Measurements from ENCODE around the gene PIP5K1C. TPM values are rescaled to one million over a fixed set of nuclear protein-coding genes. Genes with fewer than 3 reads are reported as not detected.

PIP5K1C gene
- total RNA-seq, 1 experiment from 2014 or later: 26.9 TPM

DNA sequence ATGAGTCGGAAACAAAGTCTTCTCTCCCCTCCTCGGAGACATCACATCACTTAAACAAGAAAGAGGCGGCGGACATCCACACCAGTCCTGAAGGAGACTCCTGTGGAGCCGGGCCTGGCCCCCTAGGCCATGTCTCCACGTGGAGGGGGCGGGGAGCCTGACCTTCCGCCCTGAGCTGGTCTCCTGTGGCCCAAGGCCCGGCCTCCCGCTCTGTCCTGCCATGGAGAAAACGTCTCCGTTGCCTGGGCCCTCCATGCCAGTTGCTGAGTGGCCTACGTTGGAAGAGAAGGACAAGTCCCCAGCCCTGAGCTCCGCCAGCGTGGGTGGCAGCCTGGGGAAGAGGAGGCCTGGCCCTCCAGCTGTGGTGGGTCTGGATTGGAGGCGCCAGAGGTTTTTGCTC lies 68.2 kb downstream of the PIP5K1C start:
- ATAC-seq (no peak), DNase-seq (ENCODE audit: low read depth, low spot score) (no peak)
- no peak overlapping the region for H2AFZ ChIP-seq (ENCODE audit: low read depth, low read length, poor library complexity, severe bottlenecking)
- H3K79me2 ChIP-seq (ENCODE audit: insufficient read depth, low read length): no peaks in the 10 kb centered on the region
- no peaks in the 10 kb centered on the region for H4K20me1 ChIP-seq (ENCODE audit: insufficient read depth)
- TF ChIP-seq CEBPB (IDR thresholded peaks at IDR 0.05; ENCODE audit: low read depth) (no peak), EZH2phosphoT487 (IDR thresholded peaks at IDR 0.05; ENCODE audit: borderline replicate concordance) (no peak), ZNF274 (IDR thresholded peaks at IDR 0.05; ENCODE audit: low read depth, low read length) (no peak), SRF (IDR thresholded peaks at IDR 0.05; ENCODE audit: low read depth) (no peak), RAD21 (IDR thresholded peaks at IDR 0.05; ENCODE audit: low read depth) (no peak), POLR2AphosphoS5 (IDR thresholded peaks at IDR 0.05; ENCODE audit: low read depth, low read length) (no peak), ELF1 (IDR thresholded peaks at IDR 0.05; ENCODE audit: borderline replicate concordance, low read depth) (no peak), TCF7L2 (IDR thresholded peaks at IDR 0.05; ENCODE audit: borderline replicate concordance, extremely low read depth, insufficient read depth, insufficient read length) (no peak), YY1 (IDR thresholded peaks at IDR 0.05; ENCODE audit: extremely low read depth, insufficient replicate concordance, low read depth, low read length) (no peak), SP1 (IDR thresholded peaks at IDR 0.05; ENCODE audit: low read depth) (no peak), POLR2A (IDR thresholded peaks at IDR 0.05; ENCODE audit: borderline replicate concordance, extremely low read depth, insufficient read depth, insufficient read length) (no peak), FOSL1 (IDR thresholded peaks at IDR 0.05; ENCODE audit: low read depth) (no peak), EGR1 (IDR thresholded peaks at IDR 0.05; ENCODE audit: low read depth) (no peak), CBX3 (IDR thresholded peaks at IDR 0.05; ENCODE audit: low read depth) (no peak), EZH2 (IDR thresholded peaks at IDR 0.05) (no peak), JUND (IDR thresholded peaks at IDR 0.05) (no peak)
- TF ChIP-seq, protein P1, sequence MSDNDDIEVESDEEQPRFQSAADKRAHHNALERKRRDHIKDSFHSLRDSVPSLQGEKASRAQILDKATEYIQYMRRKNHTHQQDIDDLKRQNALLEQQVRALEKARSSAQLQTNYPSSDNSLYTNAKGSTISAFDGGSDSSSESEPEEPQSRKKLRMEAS (IDR thresholded peaks at IDR 0.05): no peak
- TF ChIP-seq, protein P2, sequence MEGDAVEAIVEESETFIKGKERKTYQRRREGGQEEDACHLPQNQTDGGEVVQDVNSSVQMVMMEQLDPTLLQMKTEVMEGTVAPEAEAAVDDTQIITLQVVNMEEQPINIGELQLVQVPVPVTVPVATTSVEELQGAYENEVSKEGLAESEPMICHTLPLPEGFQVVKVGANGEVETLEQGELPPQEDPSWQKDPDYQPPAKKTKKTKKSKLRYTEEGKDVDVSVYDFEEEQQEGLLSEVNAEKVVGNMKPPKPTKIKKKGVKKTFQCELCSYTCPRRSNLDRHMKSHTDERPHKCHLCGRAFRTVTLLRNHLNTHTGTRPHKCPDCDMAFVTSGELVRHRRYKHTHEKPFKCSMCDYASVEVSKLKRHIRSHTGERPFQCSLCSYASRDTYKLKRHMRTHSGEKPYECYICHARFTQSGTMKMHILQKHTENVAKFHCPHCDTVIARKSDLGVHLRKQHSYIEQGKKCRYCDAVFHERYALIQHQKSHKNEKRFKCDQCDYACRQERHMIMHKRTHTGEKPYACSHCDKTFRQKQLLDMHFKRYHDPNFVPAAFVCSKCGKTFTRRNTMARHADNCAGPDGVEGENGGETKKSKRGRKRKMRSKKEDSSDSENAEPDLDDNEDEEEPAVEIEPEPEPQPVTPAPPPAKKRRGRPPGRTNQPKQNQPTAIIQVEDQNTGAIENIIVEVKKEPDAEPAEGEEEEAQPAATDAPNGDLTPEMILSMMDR (IDR thresholded peaks at IDR 0.05 in 2 of 3, conservative IDR thresholded peaks at IDR 0.05 in 1 of 3; ENCODE audit: borderline replicate concordance in 1 of 3, insufficient read depth in 1 of 3, low read depth in 2 of 3, low read length in 2 of 3): no peak
- TF ChIP-seq, protein P3, sequence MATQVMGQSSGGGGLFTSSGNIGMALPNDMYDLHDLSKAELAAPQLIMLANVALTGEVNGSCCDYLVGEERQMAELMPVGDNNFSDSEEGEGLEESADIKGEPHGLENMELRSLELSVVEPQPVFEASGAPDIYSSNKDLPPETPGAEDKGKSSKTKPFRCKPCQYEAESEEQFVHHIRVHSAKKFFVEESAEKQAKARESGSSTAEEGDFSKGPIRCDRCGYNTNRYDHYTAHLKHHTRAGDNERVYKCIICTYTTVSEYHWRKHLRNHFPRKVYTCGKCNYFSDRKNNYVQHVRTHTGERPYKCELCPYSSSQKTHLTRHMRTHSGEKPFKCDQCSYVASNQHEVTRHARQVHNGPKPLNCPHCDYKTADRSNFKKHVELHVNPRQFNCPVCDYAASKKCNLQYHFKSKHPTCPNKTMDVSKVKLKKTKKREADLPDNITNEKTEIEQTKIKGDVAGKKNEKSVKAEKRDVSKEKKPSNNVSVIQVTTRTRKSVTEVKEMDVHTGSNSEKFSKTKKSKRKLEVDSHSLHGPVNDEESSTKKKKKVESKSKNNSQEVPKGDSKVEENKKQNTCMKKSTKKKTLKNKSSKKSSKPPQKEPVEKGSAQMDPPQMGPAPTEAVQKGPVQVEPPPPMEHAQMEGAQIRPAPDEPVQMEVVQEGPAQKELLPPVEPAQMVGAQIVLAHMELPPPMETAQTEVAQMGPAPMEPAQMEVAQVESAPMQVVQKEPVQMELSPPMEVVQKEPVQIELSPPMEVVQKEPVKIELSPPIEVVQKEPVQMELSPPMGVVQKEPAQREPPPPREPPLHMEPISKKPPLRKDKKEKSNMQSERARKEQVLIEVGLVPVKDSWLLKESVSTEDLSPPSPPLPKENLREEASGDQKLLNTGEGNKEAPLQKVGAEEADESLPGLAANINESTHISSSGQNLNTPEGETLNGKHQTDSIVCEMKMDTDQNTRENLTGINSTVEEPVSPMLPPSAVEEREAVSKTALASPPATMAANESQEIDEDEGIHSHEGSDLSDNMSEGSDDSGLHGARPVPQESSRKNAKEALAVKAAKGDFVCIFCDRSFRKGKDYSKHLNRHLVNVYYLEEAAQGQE (IDR thresholded peaks at IDR 0.05; ENCODE audit: low read depth): no peak
- TF ChIP-seq, protein P4, sequence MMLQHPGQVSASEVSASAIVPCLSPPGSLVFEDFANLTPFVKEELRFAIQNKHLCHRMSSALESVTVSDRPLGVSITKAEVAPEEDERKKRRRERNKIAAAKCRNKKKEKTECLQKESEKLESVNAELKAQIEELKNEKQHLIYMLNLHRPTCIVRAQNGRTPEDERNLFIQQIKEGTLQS (IDR thresholded peaks at IDR 0.05): no peak
- POLR2A ChIA-PET: no interaction called here
- no peak overlapping the region for H3K4me2 ChIP-seq (ENCODE audit: low read length)
- no peaks in the 10 kb centered on the region for H3K27me3 ChIP-seq (ENCODE audit: insufficient read depth, low read length)
- no peaks in the 10 kb centered on the region; a peak in 1 of 4 replicates for H3K36me3 ChIP-seq (ENCODE audit: control insufficient read depth in 1 of 2, insufficient read depth in 2 of 2, low read length in 2 of 2)
- H3K9ac ChIP-seq (ENCODE audit: low read length): no peak overlapping the region
- RAD21 ChIA-PET (ENCODE audit: low non-redundant PET in 1 of 2, low total read pairs in 2 of 2, uncharacterized antibody in 2 of 2, unreplicated experiment in 2 of 2): no interaction called here
- no TSS peak for BruUV-seq (replicated peaks)
- no peaks in the 10 kb centered on the region for H3K9me3 ChIP-seq (ENCODE audit: control insufficient read depth in 1 of 2, insufficient read depth in 1 of 2, low read depth in 1 of 2, low read length in 2 of 2)
- CTCF ChIA-PET: interaction anchor here (0.9 kb wide), 1 partner anchor 190 kb away, joined by 4 read pairs; no protein-coding TSS in a partner anchor
- intact Hi-C loops (cut with micrococcal nuclease): no loop called here
- no peak overlapping the region for H3K27ac ChIP-seq (ENCODE audit: low read depth, low read length)
- H3K4me1 ChIP-seq (ENCODE audit: control insufficient read depth in 1 of 2, insufficient read depth in 2 of 2, low read length in 2 of 2): peaks cover 0 to 4% of the 10 kb centered on the region in 2 experiments; a peak in 2 of 4 replicates
- H3K4me3 ChIP-seq (replicated peaks in 1 of 2; ENCODE audit: low read depth in 1 of 2, low read length in 2 of 2): no peak overlapping the region
- no peaks in the 10 kb centered on the region for H3K9me2 ChIP-seq (ENCODE audit: insufficient read depth)
